Neural cell (in vitro differentiated cells): ENCODE measurements around the gene ALOX5.

Experiments used
- CTCF ChIP-seq: fragments of 450-650 bp; IDR thresholded peaks from 2 replicates; pipeline ENCODE4 v1.5.1; 2014; ENCODE audit warnings: antibody characterized with exemption, mild to moderate bottlenecking, moderate library complexity; ENCODE audit not compliant: poor library complexity, severe bottlenecking
- EP300 ChIP-seq: fragments of 450-650 bp; conservative IDR thresholded peaks from 2 replicates; pipeline ENCODE4 v1.6.1; 2014; ENCODE audit warnings: antibody characterized with exemption, mild to moderate bottlenecking, moderate library complexity; ENCODE audit not compliant: poor library complexity, severe bottlenecking
- EZH2 ChIP-seq: fragments of 200-600, 300-800 bp; shearing (Covaris generic), sonication (generic); IDR thresholded peaks from 2 replicates; pipeline ENCODE4 v1.6.1; 2014; ENCODE audit warnings: antibody characterized with exemption, low read length, borderline replicate concordance, mild to moderate bottlenecking; ENCODE audit not compliant: insufficient read depth, poor library complexity, severe bottlenecking
- POLR2AphosphoS5 ChIP-seq: IDR thresholded peaks from 2 replicates; pipeline ENCODE4 v1.6.1; 2012
- RAD21 ChIP-seq: fragments of 450-650 bp; conservative IDR thresholded peaks from 2 replicates; pipeline ENCODE4 v1.6.1; 2014; ENCODE audit warnings: antibody characterized with exemption, mild to moderate bottlenecking, moderate library complexity
- REST ChIP-seq: IDR thresholded peaks from 2 replicates; pipeline ENCODE4 v1.6.1; 2012; ENCODE audit warnings: borderline replicate concordance
- SMC3 ChIP-seq: fragments of 450-650 bp; conservative IDR thresholded peaks from 2 replicates; pipeline ENCODE4 v1.6.1; 2014; ENCODE audit warnings: antibody characterized with exemption, mild to moderate bottlenecking, moderate library complexity; ENCODE audit not compliant: poor library complexity
- TAF1 ChIP-seq: IDR thresholded peaks from 2 replicates; pipeline ENCODE4 v1.6.1; 2012; ENCODE audit warnings: low read depth

GRCh38 chr10:45420453-45421192 lies 46.6 kb downstream of the ALOX5 start:
- TF ChIP-seq CTCF, result no peak
- no peak for TF ChIP-seq RAD21
- no peak for TF ChIP-seq TAF1
- TF ChIP-seq EZH2, result no peak
- TF ChIP-seq EP300, result no peak
- TF ChIP-seq POLR2AphosphoS5, result no peak
- no peak for TF ChIP-seq SMC3
- no peak for TF ChIP-seq REST
